DMS 273 treated with DMSO at 0.1 percent for 48 hours (cell line): Measurements from ENCODE around the gene TMEM18.
"Not testable (repeated sequence)": the region's sequence is repeated elsewhere in the genome, so short reads cannot be mapped to it uniquely, and the experiment has no call there.

Experiments
- DNase-seq: peaks from one replicate; lab custom pipeline; 2025; lab: John Stamatoyannopoulos, UW

TMEM18 gene

GRCh38 chr2:677056-677958 lies at the start of gene TMEM18:
TMEM18 (minus strand) TSS chr2:677406; CDS start chr2:677345, 61 bp downstream.
- peak; percentile 93 for DNase-seq

GRCh38 chr2:726169-726568 lies 49.0 kb upstream of the TMEM18 start:
- no peak for DNase-seq

- DNase-seq: no peak
Measured at GRCh38 chr2:725468-725867, 48.3 kb upstream of the TMEM18 start.

GRCh38 chr2:723761-724160 lies 46.6 kb upstream of the TMEM18 start:
- DNase-seq: no peak

GRCh38 chr2:720842-721241 lies 43.6 kb upstream of the TMEM18 start:
- no peak for DNase-seq

GRCh38 chr2:719734-720133 lies 42.5 kb upstream of the TMEM18 start:
- no peak for DNase-seq

- DNase-seq: no peak
Measured at GRCh38 chr2:719191-719590, 42.0 kb upstream of the TMEM18 start.

GRCh38 chr2:717661-718060 lies 40.5 kb upstream of the TMEM18 start:
- DNase-seq: no peak

- no peak for DNase-seq
Measured at GRCh38 chr2:715854-716560, 38.8 kb upstream of the TMEM18 start.

GRCh38 chr2:715038-715437 lies 37.8 kb upstream of the TMEM18 start:
- DNase-seq: no peak

GRCh38 chr2:714005-714741 lies 37.0 kb upstream of the TMEM18 start:
- peak; percentile 13 for DNase-seq

GRCh38 chr2:710867-711665 lies 33.9 kb upstream of the TMEM18 start:
- DNase-seq: no peak

GRCh38 chr2:709138-709765 lies 32.0 kb upstream of the TMEM18 start:
- DNase-seq: peak; percentile 2

- no peak for DNase-seq
Measured at GRCh38 chr2:708667-709066, 31.5 kb upstream of the TMEM18 start.

- DNase-seq: no peak
Measured at GRCh38 chr2:705971-706511, 28.8 kb upstream of the TMEM18 start.

GRCh38 chr2:702765-703164 lies 25.6 kb upstream of the TMEM18 start:
- DNase-seq: not testable (repeated sequence)

GRCh38 chr2:696999-697627 lies 19.9 kb upstream of the TMEM18 start:
- no peak for DNase-seq

- DNase-seq: no peak
Measured at GRCh38 chr2:696463-696862, 19.3 kb upstream of the TMEM18 start.

- no peak for DNase-seq
Measured at GRCh38 chr2:694906-695510, 17.8 kb upstream of the TMEM18 start.

- no peak for DNase-seq
Measured at GRCh38 chr2:694174-694573, 17.0 kb upstream of the TMEM18 start.
